CD4-positive, alpha-beta memory T cell (primary cell): Measurements from ENCODE around the gene PER1. TPM values are rescaled to one million over a fixed set of nuclear protein-coding genes. Genes with fewer than 3 reads are reported as not detected.
A peak's percentile ranks its signal among the peaks of the same experiment; 100 is the strongest.

ENCODE experiments used
- CTCF ChIA-PET: fragments of 350-600 bp; sonication (Branson Sonifier 250); formaldehyde crosslinking; loops from one replicate; lab custom pipeline; 2021; ENCODE audit warnings: inconsistent platforms; ENCODE audit not compliant: partially characterized antibody; lab: Charles Lee
- POLR2A ChIA-PET: fragments of 350-600 bp; sonication (Branson Sonifier 250); formaldehyde crosslinking; loops from one replicate; lab custom pipeline; 2021; ENCODE audit not compliant: partially characterized antibody; lab: Charles Lee
- DNase-seq, 5 donors: peaks; one replicate each; pipeline versions ENCODE4 v3.0.0 to v3.0.0-alpha.2; 2020 to 2022; ENCODE audit warnings: mixed read lengths in 1 of 5
- H3K27ac ChIP-seq: one replicate; pipeline ENCODE4 v1.7.0; 2013; ENCODE audit warnings: low read depth, low read length
- H3K27me3 ChIP-seq: 2 replicates; pipeline ENCODE4 v1.7.0; 2013; ENCODE audit warnings: mild to moderate bottlenecking, low read length, moderate library complexity; ENCODE audit not compliant: insufficient read depth
- H3K36me3 ChIP-seq: 2 replicates; pipeline ENCODE4 v1.7.0; 2013; ENCODE audit warnings: mild to moderate bottlenecking, low read length, moderate library complexity; ENCODE audit not compliant: insufficient read depth
- H3K4me1 ChIP-seq: 2 replicates; pipeline ENCODE4 v1.7.0; 2013; ENCODE audit warnings: mild to moderate bottlenecking, low read length, moderate library complexity; ENCODE audit not compliant: insufficient read depth
- H3K4me3 ChIP-seq, 2 donors: one replicate each; pipeline ENCODE4 v1.7.0; 2013; ENCODE audit warnings: low read length in 2 of 2, mild to moderate bottlenecking in 1 of 2
- H3K9me3 ChIP-seq, 2 donors: one replicate each; pipeline ENCODE4 v1.7.0; 2013; ENCODE audit warnings: low read length in 2 of 2, control low read depth in 1 of 2; ENCODE audit not compliant: control insufficient read depth in 1 of 2
- H3K27ac Mint-ChIP-seq, 7 donors: one replicate each; pipeline ENCODE4 v1.8.0; 2020 to 2021; ENCODE audit warnings: mixed read lengths in 7 of 7, mild to moderate bottlenecking in 6 of 7, inconsistent platforms in 3 of 7, moderate library complexity in 3 of 7
- H3K27me3 Mint-ChIP-seq, 2 donors: one replicate each; pipeline ENCODE4 v1.8.0; 2020 to 2021; ENCODE audit warnings: mixed read lengths in 2 of 2
- H3K36me3 Mint-ChIP-seq, 2 donors: one replicate each; pipeline ENCODE4 v1.8.0; 2020 to 2021; ENCODE audit warnings: mixed read lengths in 2 of 2, inconsistent platforms in 1 of 2, mild to moderate bottlenecking in 1 of 2
- H3K4me1 Mint-ChIP-seq, 4 donors: one replicate each; pipeline ENCODE4 v1.8.0; 2020 to 2021; ENCODE audit warnings: mixed read lengths in 4 of 4, mild to moderate bottlenecking in 1 of 4
- H3K4me3 Mint-ChIP-seq, 8 donors: one replicate each; pipeline ENCODE4 v1.8.0; 2020 to 2021; ENCODE audit warnings: mixed read lengths in 8 of 8, mild to moderate bottlenecking in 7 of 8, moderate library complexity in 6 of 8, inconsistent platforms in 3 of 8
- H3K9me3 Mint-ChIP-seq, 8 donors: one replicate each; pipeline ENCODE4 v1.8.0; 2020 to 2021; ENCODE audit warnings: mixed read lengths in 8 of 8, mild to moderate bottlenecking in 5 of 8, inconsistent platforms in 3 of 8, moderate library complexity in 1 of 8
- intact Hi-C: fragments of 100-400 bp; cut with micrococcal nuclease; formaldehyde crosslinking; loops from one replicate; pipeline ENCODE4 v1.15.1; 2023
- polyA plus RNA-seq, 2 donors: library from polyadenylated mRNA; unstranded; fragments of 300-500 nt; fragmentation: Illumina TruSeq; gene quantifications; one replicate each; pipeline ENCODE4 v1.2.3, GENCODE V29; 2021
- total RNA-seq, 2 experiments: library from RNA; stranded (reverse); gene quantifications; one replicate each; pipeline ENCODE4 v1.2.3, GENCODE V29; 2021

The PER1 gene
- total and polyA plus RNA-seq, 4 experiments from 2014 or later = 3.7 to 79.4 (median 48.7) TPM

DNA sequence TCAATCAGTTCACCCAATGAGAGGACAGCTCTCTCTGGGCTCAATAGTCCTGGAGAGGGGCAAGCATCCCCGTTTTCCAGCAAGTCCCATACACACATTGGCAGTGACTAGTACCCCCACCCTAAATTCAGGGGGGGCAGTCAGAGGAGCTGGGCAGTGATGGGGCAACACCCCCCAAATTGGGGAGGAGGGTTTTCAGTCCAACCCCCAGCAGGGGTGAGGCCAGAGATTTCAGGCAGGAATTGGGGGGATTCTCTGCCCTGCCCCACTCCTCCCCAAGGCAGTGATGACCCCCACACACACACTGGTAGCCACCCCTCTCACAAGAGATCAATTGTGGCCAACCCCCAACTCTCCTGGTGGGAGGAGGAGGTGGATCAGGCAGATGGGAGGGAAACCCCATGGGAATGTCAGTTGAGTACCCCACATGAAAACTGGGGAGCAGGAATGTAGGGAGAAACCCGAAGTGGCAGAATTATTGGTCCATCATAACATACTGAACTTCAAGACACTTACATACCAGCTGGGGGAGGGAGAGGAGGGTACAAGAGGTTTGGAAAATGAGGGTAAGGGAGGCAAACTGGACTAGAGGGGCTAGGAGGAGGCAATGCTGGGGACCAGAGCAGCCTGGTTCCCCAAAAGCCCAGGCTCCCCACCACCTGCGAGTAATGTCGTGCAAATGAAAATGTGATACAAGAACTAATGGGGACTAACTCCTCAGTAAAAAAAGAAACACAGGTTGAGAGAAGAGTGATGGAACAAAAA lies 7.4 kb upstream of the PER1 start:
- Histone ChIP-seq H3K27ac (peak overlapping the region; percentile 44), H3K9me3 (no peaks in the 10 kb centered on the region), H3K27me3 (no peaks in the 10 kb centered on the region), H3K36me3 (peaks cover 30% of the 10 kb centered on the region), H3K4me3 (no peak overlapping the region), H3K4me1 (peaks cover 80% of the 10 kb centered on the region)
- H3K4me3 Mint-ChIP-seq = peak overlapping the region in 7 of 8 donors; percentile 55 to 93 (median 75)
- H3K27ac Mint-ChIP-seq = peak overlapping the region in 6 of 7 donors; percentile 94 to 98 (median 96)
- DNase-seq = peak in 1 of 5 donors; percentile 29
- peaks cover 0 to 1% (median 0%) of the 10 kb centered on the region in 8 donors for H3K9me3 Mint-ChIP-seq
- H3K36me3 Mint-ChIP-seq = peaks cover 24 to 51% of the 10 kb centered on the region in 2 donors
- peaks cover 45 to 63% (median 51%) of the 10 kb centered on the region in 4 donors for H3K4me1 Mint-ChIP-seq
- H3K27me3 Mint-ChIP-seq = no peaks in the 10 kb centered on the region
- CTCF ChIA-PET = interaction anchor here (1.0 to 7.7 kb wide), 13 partner anchors 9 to 65 kb away, joined by 3 to 93 read pairs (median 5); partner anchors contain the start of genes ALOXE3 and TMEM107
- intact Hi-C loops = loop anchor here (5.0 kb wide), 1 partner anchor 88 kb away; the partner anchor contains the start of genes CTC1 and PFAS
- POLR2A ChIA-PET = interaction anchor here (1.2 to 23.4 kb wide), 9 partner anchors 8 to 88 kb away, joined by 3 to 1074 read pairs (median 47); partner anchors contain the start of genes ALOXE3, BORCS6, CTC1 and HES7

DNA sequence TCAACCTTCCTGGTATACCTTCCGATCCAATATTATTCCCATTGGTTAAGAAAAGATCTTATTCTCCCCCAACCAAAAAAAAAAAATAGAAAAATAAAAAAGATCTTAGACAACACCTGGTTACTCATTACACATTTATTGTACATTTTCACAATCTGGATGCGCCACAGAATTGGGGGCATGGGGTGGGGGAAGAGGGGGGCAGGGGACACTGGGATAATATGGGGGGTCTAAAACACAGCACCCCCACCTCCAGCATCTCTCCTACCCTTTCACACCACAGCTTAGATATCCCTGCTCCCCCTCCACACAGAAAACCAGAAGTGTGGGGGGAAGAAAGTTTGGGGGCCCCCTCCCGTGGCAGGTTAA lies 6.8 kb upstream of the PER1 start:
- Mint-ChIP-seq H3K4me3 (peak overlapping the region; percentile 51 to 88 (median 77)), H3K27me3 (no peaks in the 10 kb centered on the region), H3K9me3 (peaks cover 0 to 1% (median 0%) of the 10 kb centered on the region in 8 donors), H3K27ac (peak overlapping the region; percentile 94 to 98 (median 97)), H3K36me3 (peaks cover 26 to 55% of the 10 kb centered on the region in 2 donors), H3K4me1 (peaks cover 45 to 63% (median 49%) of the 10 kb centered on the region in 4 donors)
- ChIA-PET CTCF (interaction anchor here (0.9 to 7.7 kb wide), 19 partner anchors 8 to 142 kb away, joined by 3 to 93 read pairs (median 5); partner anchors contain the start of genes ALOXE3, CTC1, HES7 and SLC25A35), POLR2A (interaction anchor here (0.8 to 23.4 kb wide), 14 partner anchors 8 to 136 kb away, joined by 3 to 1074 read pairs (median 6); partner anchors contain the start of genes ALOXE3, BORCS6, CTC1 and HES7)
- H3K36me3 ChIP-seq = peaks cover 30% of the 10 kb centered on the region
- H3K4me1 ChIP-seq = peaks cover 80% of the 10 kb centered on the region
- H3K9me3 ChIP-seq = no peaks in the 10 kb centered on the region
- no peak overlapping the region for H3K4me3 ChIP-seq
- intact Hi-C loops = loop anchor here (5.0 kb wide), 1 partner anchor 88 kb away; the partner anchor contains the start of genes CTC1 and PFAS
- DNase-seq = no peak
- H3K27ac ChIP-seq = peak overlapping the region; percentile 69
- no peaks in the 10 kb centered on the region for H3K27me3 ChIP-seq

DNA sequence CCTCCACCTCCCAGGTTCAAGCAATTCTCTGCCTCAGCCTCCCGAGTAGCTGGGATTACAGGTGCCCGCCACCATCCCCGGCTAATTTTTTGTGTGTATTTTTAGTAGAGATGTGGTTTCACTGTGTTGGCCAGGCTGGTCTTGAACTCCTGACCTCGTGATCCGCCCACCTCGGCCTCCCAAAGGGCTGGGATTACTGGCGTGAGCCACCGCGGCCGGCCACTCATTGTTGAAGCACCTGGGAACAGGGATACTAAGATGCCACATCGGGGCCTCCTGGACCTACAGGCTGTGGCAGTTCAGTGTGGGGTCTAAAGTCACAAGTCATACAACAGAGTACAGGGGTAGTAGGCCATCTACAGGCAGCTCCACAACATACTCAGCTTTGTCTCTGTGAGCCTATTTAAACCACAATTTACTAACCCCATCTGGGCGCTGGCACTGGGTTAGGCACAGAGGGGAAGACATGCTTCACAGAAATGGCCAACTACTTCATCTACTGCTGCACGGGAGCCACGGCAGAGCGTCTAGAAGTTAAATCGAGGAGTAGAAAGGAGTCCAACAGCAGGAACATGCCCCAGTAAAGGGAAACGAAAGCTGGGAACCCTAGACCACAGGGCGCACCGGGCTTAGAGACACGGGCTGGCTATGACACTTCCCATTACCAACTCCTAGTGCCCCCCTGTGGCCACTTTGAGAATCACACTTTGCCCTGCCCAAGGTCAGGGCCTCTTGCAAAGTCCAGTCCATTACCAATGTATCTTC lies 6.2 kb upstream of the PER1 start:
- H3K4me3 ChIP-seq = peak overlapping the region in 1 of 2 donors; percentile 2
- peaks cover 0 to 1% (median 0%) of the 10 kb centered on the region in 8 donors for H3K9me3 Mint-ChIP-seq
- intact Hi-C loops = loop anchor here (1.0 to 5.0 kb wide), 3 partner anchors 15 to 142 kb away; partner anchors contain the start of genes CTC1 and PFAS

DNA sequence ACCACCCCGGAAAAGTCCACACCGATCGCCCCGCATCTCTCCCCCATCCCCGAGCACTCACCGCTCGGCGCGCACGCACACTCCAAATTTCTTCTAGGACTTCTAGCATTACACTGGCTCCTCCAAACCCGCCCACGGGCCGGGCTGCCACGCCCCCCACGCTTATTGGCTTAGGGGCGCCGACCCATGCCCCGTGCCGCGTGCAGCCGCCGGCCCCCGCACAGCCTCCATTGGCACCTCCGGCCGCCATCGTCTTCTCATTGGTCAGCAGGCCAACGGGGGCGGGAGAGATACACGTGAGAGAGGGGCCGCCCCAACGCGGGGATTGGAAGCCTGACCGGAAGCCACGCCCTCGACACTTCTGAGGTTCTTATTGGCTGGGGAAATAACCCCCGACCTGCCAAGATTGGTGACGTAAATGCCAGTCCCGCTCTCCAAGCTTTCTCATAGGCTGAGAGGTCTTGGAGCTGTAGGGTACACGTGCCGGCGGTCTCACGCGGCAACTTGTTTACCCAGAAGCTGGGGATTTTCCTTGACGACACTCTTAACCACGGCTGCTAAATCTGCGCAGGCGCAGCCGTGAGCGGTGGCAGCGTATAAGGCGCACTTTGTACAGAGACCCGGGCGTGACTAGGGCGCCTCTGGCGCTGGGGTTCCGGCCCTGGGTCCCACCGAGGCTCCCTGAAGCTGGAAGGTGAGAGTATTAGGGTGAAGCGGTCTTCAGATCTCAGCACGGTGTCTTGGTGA lies 4.2 kb upstream of the PER1 start:
- ChIA-PET CTCF (interaction anchor here (0.6 to 7.7 kb wide), 19 partner anchors 12 to 470 kb away, joined by 3 to 93 read pairs (median 4); partner anchors contain the start of genes ALOXE3, BORCS6 and CTC1), POLR2A (interaction anchor here (0.6 to 23.4 kb wide), 34 partner anchors 7 to 1121 kb away, joined by 3 to 1074 read pairs (median 4); partner anchors contain the start of genes ALOXE3, AURKB, BORCS6 and CNTROB)
- no peaks in the 10 kb centered on the region for H3K27me3 ChIP-seq
- H3K9me3 ChIP-seq = no peaks in the 10 kb centered on the region
- peak overlapping the region; percentile 100 for H3K27ac ChIP-seq
- peaks cover 38 to 71% (median 55%) of the 10 kb centered on the region in 4 donors for H3K4me1 Mint-ChIP-seq
- peak overlapping the region; percentile 90 for H3K4me3 ChIP-seq
- DNase-seq = peak; percentile 100
- no peak overlapping the region for H3K4me3 Mint-ChIP-seq
- H3K4me1 ChIP-seq = peaks cover 85% of the 10 kb centered on the region
- no peaks in the 10 kb centered on the region for H3K27me3 Mint-ChIP-seq
- peaks cover 0 to 7% (median 0%) of the 10 kb centered on the region in 8 donors for H3K9me3 Mint-ChIP-seq
- intact Hi-C loops = loop anchor here (1.0 to 5.0 kb wide), 6 partner anchors 17 to 91 kb away; partner anchors contain the start of genes CTC1, PFAS and TMEM107
- peaks cover 24 to 60% of the 10 kb centered on the region in 2 donors for H3K36me3 Mint-ChIP-seq
- H3K27ac Mint-ChIP-seq = no peak overlapping the region
- H3K36me3 ChIP-seq = peaks cover 25% of the 10 kb centered on the region

More for the DNA sequence above, 6.2 kb upstream of the PER1 start:
- H3K27me3 ChIP-seq = no peaks in the 10 kb centered on the region
- Mint-ChIP-seq H3K27ac (peak overlapping the region; percentile 93 to 98 (median 97)), H3K36me3 (peaks cover 28 to 52% of the 10 kb centered on the region in 2 donors), H3K4me1 (peaks cover 43 to 63% (median 47%) of the 10 kb centered on the region in 4 donors), H3K4me3 (peak overlapping the region; percentile 51 to 88 (median 77)), H3K27me3 (no peaks in the 10 kb centered on the region)
- ChIA-PET POLR2A (interaction anchor here (0.8 to 23.4 kb wide), 16 partner anchors 7 to 137 kb away, joined by 3 to 1074 read pairs (median 4); partner anchors contain the start of genes ALOXE3, AURKB, BORCS6 and CTC1), CTCF (interaction anchor here (0.9 to 7.7 kb wide), 19 partner anchors 9 to 142 kb away, joined by 3 to 93 read pairs (median 5); partner anchors contain the start of genes ALOXE3, CTC1, HES7 and SLC25A35)
- no peaks in the 10 kb centered on the region for H3K9me3 ChIP-seq
- H3K36me3 ChIP-seq = peaks cover 30% of the 10 kb centered on the region
- H3K4me1 ChIP-seq = peaks cover 80% of the 10 kb centered on the region
- peak; percentile 82 to 91 (median 83) for DNase-seq
- H3K27ac ChIP-seq = peak overlapping the region; percentile 69

DNA sequence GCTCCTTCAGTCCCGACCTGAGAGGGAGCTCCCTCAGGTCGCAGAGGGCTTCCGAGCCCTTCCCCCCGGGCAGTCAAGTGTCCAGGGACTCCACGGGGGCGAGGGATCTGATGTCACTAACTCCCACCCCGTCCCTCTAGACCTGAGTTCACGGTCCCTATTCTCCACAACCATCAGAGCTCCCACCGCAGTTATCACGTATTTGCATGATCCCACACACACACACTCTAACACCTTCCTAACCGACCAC lies 3.7 kb upstream of the PER1 start:
- peaks cover 0 to 9% (median 0%) of the 10 kb centered on the region in 8 donors for H3K9me3 Mint-ChIP-seq
- Histone ChIP-seq H3K4me3 (peak overlapping the region; percentile 90), H3K36me3 (peaks cover 20% of the 10 kb centered on the region), H3K27ac (peak overlapping the region; percentile 100), H3K9me3 (no peaks in the 10 kb centered on the region), H3K27me3 (no peaks in the 10 kb centered on the region), H3K4me1 (peaks cover 81% of the 10 kb centered on the region)
- ChIA-PET CTCF (interaction anchor here (0.6 to 7.7 kb wide), 14 partner anchors 12 to 470 kb away, joined by 3 to 93 read pairs (median 4); partner anchors contain the start of gene ALOXE3), POLR2A (interaction anchor here (0.7 to 23.4 kb wide), 24 partner anchors 7 to 1120 kb away, joined by 3 to 1074 read pairs (median 8); partner anchors contain the start of genes ALOXE3, AURKB, BORCS6 and CNTROB)
- intact Hi-C loops = loop anchor here (1.0 to 5.0 kb wide), 6 partner anchors 17 to 91 kb away; partner anchors contain the start of genes CTC1, PFAS and TMEM107
- no peak for DNase-seq
- peaks cover 36 to 71% (median 51%) of the 10 kb centered on the region in 4 donors for H3K4me1 Mint-ChIP-seq
- H3K27ac Mint-ChIP-seq = no peak overlapping the region
- no peak overlapping the region for H3K4me3 Mint-ChIP-seq
- H3K27me3 Mint-ChIP-seq = no peaks in the 10 kb centered on the region
- peaks cover 19 to 56% of the 10 kb centered on the region in 2 donors for H3K36me3 Mint-ChIP-seq
